Lung microvascular endothelial cell (primary cell): ENCODE data around the gene PFN2. TPM values are rescaled to one million over a fixed set of nuclear protein-coding genes. Genes with fewer than 3 reads are reported as not detected.
A peak's percentile ranks its signal among the peaks of the same experiment; 100 is the strongest.
"Not testable (repeated sequence)": the region's sequence is repeated elsewhere in the genome, so short reads cannot be mapped to it uniquely, and the experiment has no call there.

Source experiments
- DNase-seq, 2 donors: peaks; one replicate each; pipeline versions ENCODE4 v3.0.0 to v3.0.0-alpha.2; 2010; ENCODE audit warnings: low read depth in 2 of 2
- total RNA-seq: library from RNA; depleted of rRNA; stranded (reverse); fragments of >200 nt; gene quantifications from 2 replicates; pipeline ENCODE4 v1.2.1, GENCODE V29; 2014

Gene PFN2
- 4.2 and 15.5 TPM in 2 replicates for total RNA-seq

- DNase-seq, result peak; percentile 68 to 78
Observed at GRCh38 chr3:149970716-149971402, at the start of gene PFN2. TSS of gene PFN2 (minus strand) at chr3:149970895. CDS start at chr3:149970856, 39 bp downstream.

- DNase-seq, result no peak
Observed at GRCh38 chr3:150015901-150016300, 45.2 kb upstream of the PFN2 start.

- no peak for DNase-seq
Observed at GRCh38 chr3:150014782-150015181, 44.1 kb upstream of the PFN2 start.

GRCh38 chr3:150013801-150014200 lies 43.1 kb upstream of the PFN2 start:
- DNase-seq, result no peak

- no peak for DNase-seq
Observed at GRCh38 chr3:150006794-150007193, 36.1 kb upstream of the PFN2 start.

- DNase-seq, result peak in 1 of 2 donors; percentile 15
Observed at GRCh38 chr3:150005243-150006112, 34.8 kb upstream of the PFN2 start.

GRCh38 chr3:150000641-150001040 lies 29.9 kb upstream of the PFN2 start:
- no peak for DNase-seq

- DNase-seq, result no peak
Observed at GRCh38 chr3:149999421-149999820, 28.7 kb upstream of the PFN2 start.

GRCh38 chr3:149998946-149999345 lies 28.3 kb upstream of the PFN2 start:
- no peak for DNase-seq

- no peak for DNase-seq
Observed at GRCh38 chr3:149992416-149993058, 21.8 kb upstream of the PFN2 start.

- no peak for DNase-seq
Observed at GRCh38 chr3:149990423-149990948, 19.8 kb upstream of the PFN2 start.

GRCh38 chr3:149989307-149989706 lies 18.6 kb upstream of the PFN2 start:
- DNase-seq, result no peak

- DNase-seq, result no peak
Observed at GRCh38 chr3:149983628-149984027, 12.9 kb upstream of the PFN2 start.

GRCh38 chr3:149983053-149983452 lies 12.4 kb upstream of the PFN2 start:
- DNase-seq, result not testable (repeated sequence)

- DNase-seq, result not testable (repeated sequence)
Observed at GRCh38 chr3:149981979-149982378, 11.3 kb upstream of the PFN2 start.

GRCh38 chr3:149977386-149977785 lies 6.7 kb upstream of the PFN2 start:
- DNase-seq, result no peak

GRCh38 chr3:149975919-149976318 lies 5.2 kb upstream of the PFN2 start:
- DNase-seq, result no peak

- peak in 1 of 2 donors; percentile 1 for DNase-seq
Observed at GRCh38 chr3:149971403-149972075, 844 bp upstream of the PFN2 start.

- DNase-seq, result peak; percentile 85 to 89
Observed at GRCh38 chr3:149969940-149970715, 567 bp downstream of the PFN2 start.

GRCh38 chr3:149969110-149969939 lies 1.4 kb downstream of the PFN2 start:
- peak; percentile 12 to 80 for DNase-seq
